ENCODE data around the gene TSPEAR.

DNA sequence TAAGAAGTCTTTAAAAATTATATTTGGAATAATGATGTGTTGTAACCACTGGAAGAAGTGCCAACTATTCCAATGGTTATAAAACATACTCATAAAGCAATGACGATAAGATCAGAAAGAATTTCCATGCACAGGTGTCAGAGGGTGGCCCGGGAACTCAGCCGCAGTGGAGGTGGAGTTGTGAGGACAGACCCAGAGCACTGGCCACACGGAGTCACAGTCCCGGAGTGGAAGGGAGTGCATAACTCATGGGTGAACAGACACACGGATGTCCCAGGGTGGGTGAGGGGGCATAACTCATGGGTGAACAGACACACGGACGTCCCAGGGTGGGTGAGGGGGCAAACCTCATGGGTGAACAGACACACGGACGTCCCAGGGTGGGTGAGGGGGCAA is 135.3 kb downstream of the TSPEAR start:
- TF ChIP-seq NR1H2 (CRISPR knock-in tag; IDR thresholded peaks at IDR 0.05): no peak
- TF ChIP-seq CTCF (IDR thresholded peaks at IDR 0.05 in 2 of 3, conservative IDR thresholded peaks at IDR 0.05 in 1 of 3; ENCODE audit: insufficient read depth in 2 of 3, low read depth in 1 of 3, low read length in 3 of 3): no peak
- TF ChIP-seq ZNF24 (IDR thresholded peaks at IDR 0.05): no peak
- TF ChIP-seq ETS1 (conservative IDR thresholded peaks at IDR 0.05; ENCODE audit: control insufficient read depth, low read depth, low read length): no peak
- no peak for TF ChIP-seq EZH2 (IDR thresholded peaks at IDR 0.05; ENCODE audit: borderline replicate concordance, low read depth, low read length)
- no peak for TF ChIP-seq ZNF384 (IDR thresholded peaks at IDR 0.05; ENCODE audit: low read depth, low read length)
- no peak for TF ChIP-seq TBP (optimal IDR thresholded peaks at IDR 0.05; ENCODE audit: low read depth, low read length)
- no peak for TF ChIP-seq POLR2A (conservative IDR thresholded peaks at IDR 0.05)
- no peak for TF ChIP-seq GABPA (tag; conservative IDR thresholded peaks at IDR 0.05; ENCODE audit: low read depth)
- TF ChIP-seq POLR2AphosphoS5 (IDR thresholded peaks at IDR 0.05; ENCODE audit: control insufficient read depth, insufficient read depth, low read depth, low read length): no peak
- no peak for TF ChIP-seq POLR2AphosphoS2 (IDR thresholded peaks at IDR 0.05; ENCODE audit: low read length)
- no peak for TF ChIP-seq KLF13 (tag; IDR thresholded peaks at IDR 0.05; ENCODE audit: borderline replicate concordance, low read depth)
- TF ChIP-seq GABPB2 (CRISPR knock-in tag; conservative IDR thresholded peaks at IDR 0.05): no peak
